ENCODE measurements around the gene TDG. TPM values are rescaled to one million over a fixed set of nuclear protein-coding genes. Genes with fewer than 3 reads are reported as not detected.

TDG gene
- total RNA-seq, 4 donors from 2014 or later, result 23.4 to 42.2 (median 24.2) TPM

- Histone ChIP-seq H3K36me3 (no peaks in the 10 kb centered on the region), H3K4me3 (peak overlapping the region; percentile 81), H3K27ac (peak overlapping the region; percentile 96), H3K4me1 (peaks cover 46% of the 10 kb centered on the region), H3K9me3 (no peaks in the 10 kb centered on the region), H3K27me3 (no peaks in the 10 kb centered on the region)
- DNase-seq (ENCODE audit: low spot score in 2 of 2), result no peak
- 21% methylated on average over 3 of the region's 3 CpGs for WGBS
- TF ChIP-seq CTCF (IDR thresholded peaks at IDR 0.05) (no peak), POLR2A (IDR thresholded peaks at IDR 0.05) (no peak), EP300 (IDR thresholded peaks at IDR 0.05) (no peak), POLR2AphosphoS5 (IDR thresholded peaks at IDR 0.05) (no peak)
Observed at GRCh38 chr12:103964805-103965204, 867 bp upstream of the TDG start.

- TF ChIP-seq POLR2A (IDR thresholded peaks at IDR 0.05) (no peak), CTCF (IDR thresholded peaks at IDR 0.05) (no peak), EP300 (IDR thresholded peaks at IDR 0.05) (no peak), POLR2AphosphoS5 (IDR thresholded peaks at IDR 0.05) (no peak)
- no peaks in the 10 kb centered on the region for H3K27me3 ChIP-seq
- H3K4me3 ChIP-seq, result peak overlapping the region; percentile 81
- under 1% methylated on average over 11 of the region's 11 CpGs for WGBS
- H3K36me3 ChIP-seq, result no peaks in the 10 kb centered on the region
- H3K27ac ChIP-seq, result peak overlapping the region; percentile 96
- no peak for DNase-seq (ENCODE audit: low spot score in 2 of 2)
- H3K4me1 ChIP-seq, result peaks cover 46% of the 10 kb centered on the region
- H3K9me3 ChIP-seq, result no peaks in the 10 kb centered on the region
Observed at GRCh38 chr12:103965255-103965589, 450 bp upstream of the TDG start.

- H3K4me1 ChIP-seq, result peaks cover 48% of the 10 kb centered on the region
Observed at GRCh38 chr12:103966736-103967135, 1.1 kb downstream of the TDG start.

GRCh38 chr12:103969391-103969790 is 3.7 kb downstream of the TDG start:
- no peak overlapping the region for H3K4me3 ChIP-seq
- no peak for DNase-seq (ENCODE audit: low spot score in 2 of 2)
- 54% methylated on average over 2 of the region's 2 CpGs for WGBS
- H3K4me1 ChIP-seq, result peaks cover 36% of the 10 kb centered on the region
- H3K9me3 ChIP-seq, result no peaks in the 10 kb centered on the region
- no peaks in the 10 kb centered on the region for H3K27me3 ChIP-seq
- H3K36me3 ChIP-seq, result no peaks in the 10 kb centered on the region
- H3K27ac ChIP-seq, result no peak overlapping the region
- no peak for TF ChIP-seq POLR2A (IDR thresholded peaks at IDR 0.05)
- no peak for TF ChIP-seq POLR2AphosphoS5 (IDR thresholded peaks at IDR 0.05)
- no peak for TF ChIP-seq CTCF (IDR thresholded peaks at IDR 0.05)
- no peak for TF ChIP-seq EP300 (IDR thresholded peaks at IDR 0.05)

More at GRCh38 chr12:103966736-103967135, 1.1 kb downstream of the TDG start:
- no peak for DNase-seq (ENCODE audit: low spot score in 2 of 2)
- no peaks in the 10 kb centered on the region for H3K9me3 ChIP-seq
- TF ChIP-seq CTCF (IDR thresholded peaks at IDR 0.05) (no peak), POLR2A (IDR thresholded peaks at IDR 0.05) (no peak)
- H3K4me3 ChIP-seq, result peak overlapping the region; percentile 81
- WGBS, result 11% methylated on average over 1 of the region's 1 CpG
- no peaks in the 10 kb centered on the region for H3K36me3 ChIP-seq
- no peaks in the 10 kb centered on the region for H3K27me3 ChIP-seq
- peak overlapping the region; percentile 96 for H3K27ac ChIP-seq

- no peaks in the 10 kb centered on the region for H3K9me3 ChIP-seq
- peaks cover 19% of the 10 kb centered on the region for H3K36me3 ChIP-seq
- no peaks in the 10 kb centered on the region for H3K27me3 ChIP-seq
- H3K27ac ChIP-seq, result no peak overlapping the region
- H3K4me3 ChIP-seq, result no peak overlapping the region
- H3K4me1 ChIP-seq, result peaks cover 6% of the 10 kb centered on the region
- no peak for TF ChIP-seq CTCF (IDR thresholded peaks at IDR 0.05)
- TF ChIP-seq POLR2A (IDR thresholded peaks at IDR 0.05), result no peak
- TF ChIP-seq POLR2AphosphoS5 (IDR thresholded peaks at IDR 0.05), result no peak
- no peak for TF ChIP-seq EP300 (IDR thresholded peaks at IDR 0.05)
- DNase-seq (ENCODE audit: low spot score in 2 of 2), result no peak
- 77% methylated on average over 2 of the region's 2 CpGs for WGBS
Observed at GRCh38 chr12:103973909-103974308, 8.2 kb downstream of the TDG start.

Measured in suprapubic skin (tissue), 4 donors.